Ishikawa (cell line): Measurements from ENCODE around the gene ARHGAP20.

ENCODE experiments used
- CEBPB ChIP-seq: IDR thresholded peaks from 2 replicates; pipeline ENCODE4 v1.6.1; 2012
- CREB1 ChIP-seq: IDR thresholded peaks from 2 replicates; pipeline ENCODE4 v1.6.1; 2012; ENCODE audit warnings: low read depth
- EGR1 ChIP-seq: IDR thresholded peaks from 2 replicates; pipeline ENCODE4 v1.6.1; 2012
- EP300 ChIP-seq: IDR thresholded peaks from 2 replicates; pipeline ENCODE4 v1.6.1; 2012; ENCODE audit warnings: borderline replicate concordance
- FOXM1 ChIP-seq: IDR thresholded peaks from 2 replicates; pipeline ENCODE4 v1.6.1; 2012; ENCODE audit warnings: low read depth, borderline replicate concordance
- MAX ChIP-seq: IDR thresholded peaks from 2 replicates; pipeline ENCODE4 v1.6.1; 2012
- NFIC ChIP-seq: IDR thresholded peaks from 2 replicates; pipeline ENCODE4 v1.6.1; 2012
- RAD21 ChIP-seq: IDR thresholded peaks from 2 replicates; pipeline ENCODE4 v1.6.1; 2012; ENCODE audit warnings: low read depth
- REST ChIP-seq: IDR thresholded peaks from 2 replicates; pipeline ENCODE4 v1.6.1; 2012; ENCODE audit warnings: low read depth, mild to moderate bottlenecking
- TAF1 ChIP-seq: IDR thresholded peaks from 2 replicates; pipeline ENCODE4 v1.6.1; 2012; ENCODE audit warnings: low read depth, mild to moderate bottlenecking
- TCF12 ChIP-seq: IDR thresholded peaks from 2 replicates; pipeline ENCODE4 v1.6.1; 2012; ENCODE audit warnings: low read depth
- TEAD4 ChIP-seq: IDR thresholded peaks from 2 replicates; pipeline ENCODE4 v1.6.1; 2012
- USF1 ChIP-seq: IDR thresholded peaks from 2 replicates; pipeline ENCODE4 v1.6.1; 2012
- YY1 ChIP-seq: IDR thresholded peaks from 2 replicates; pipeline ENCODE4 v1.6.1; 2012; ENCODE audit warnings: low read depth
- ZBTB7A ChIP-seq: IDR thresholded peaks from 2 replicates; pipeline ENCODE4 v1.6.1; 2012; ENCODE audit warnings: low read depth

ARHGAP20 gene

GRCh38 chr11:110715541-110715940 is 3.3 kb upstream of the ARHGAP20 start:
- TF ChIP-seq CREB1 (no peak), TEAD4 (no peak), REST (no peak)

GRCh38 chr11:110713449-110713776 is 1.2 kb upstream of the ARHGAP20 start:
- TF ChIP-seq MAX (no peak), TAF1 (no peak), TEAD4 (no peak), EP300 (no peak), FOXM1 (no peak)

- TF ChIP-seq FOXM1 (no peak), TEAD4 (no peak), REST (no peak), EGR1 (no peak), USF1 (no peak), NFIC (no peak), YY1 (no peak), CREB1 (no peak), CEBPB (no peak), TCF12 (no peak), TAF1 (no peak)
Measured at GRCh38 chr11:110712659-110713448, 617 bp upstream of the ARHGAP20 start.

- TF ChIP-seq RAD21 = no peak
- no peak for TF ChIP-seq YY1
- TF ChIP-seq REST = no peak
- TF ChIP-seq TEAD4 = no peak
- TF ChIP-seq MAX = no peak
- no peak for TF ChIP-seq TCF12
- no peak for TF ChIP-seq CEBPB
- TF ChIP-seq ZBTB7A = no peak
- no peak for TF ChIP-seq NFIC
- no peak for TF ChIP-seq FOXM1
- TF ChIP-seq TAF1 = no peak
- no peak for TF ChIP-seq CREB1
- no peak for TF ChIP-seq EP300
- TF ChIP-seq EGR1 = no peak
- TF ChIP-seq USF1 = no peak
Measured at GRCh38 chr11:110711448-110711775, 825 bp downstream of the ARHGAP20 start.

- TF ChIP-seq REST (no peak), TAF1 (no peak), EP300 (no peak), YY1 (no peak), TEAD4 (no peak), CEBPB (no peak), MAX (no peak), ZBTB7A (no peak)
Measured at GRCh38 chr11:110710628-110711381, 1.4 kb downstream of the ARHGAP20 start.
